GM12865 (cell line): ENCODE measurements around the gene INSIG1.

Experiments used
- DNase-seq: peaks from one replicate; pipeline ENCODE4 v3.0.0; 2010; ENCODE audit warnings: low read depth
- H3K4me3 ChIP-seq: 2 replicates; pipeline ENCODE4 v1.5.1; 2011; ENCODE audit warnings: mild to moderate bottlenecking, low read depth, low read length, control low read depth
- TF ChIP-seq, protein P1 (sequence below): IDR thresholded peaks from 2 replicates; pipeline ENCODE4 v1.5.1; 2011; ENCODE audit warnings: low read length, control low read depth, low read depth, inconsistent platforms; ENCODE audit not compliant: insufficient read depth; ENCODE audit errors: missing control alignments

The INSIG1 gene

GRCh38 chr7:155265144-155265543 lies 32.5 kb upstream of the INSIG1 start:
- TF ChIP-seq, protein P1, sequence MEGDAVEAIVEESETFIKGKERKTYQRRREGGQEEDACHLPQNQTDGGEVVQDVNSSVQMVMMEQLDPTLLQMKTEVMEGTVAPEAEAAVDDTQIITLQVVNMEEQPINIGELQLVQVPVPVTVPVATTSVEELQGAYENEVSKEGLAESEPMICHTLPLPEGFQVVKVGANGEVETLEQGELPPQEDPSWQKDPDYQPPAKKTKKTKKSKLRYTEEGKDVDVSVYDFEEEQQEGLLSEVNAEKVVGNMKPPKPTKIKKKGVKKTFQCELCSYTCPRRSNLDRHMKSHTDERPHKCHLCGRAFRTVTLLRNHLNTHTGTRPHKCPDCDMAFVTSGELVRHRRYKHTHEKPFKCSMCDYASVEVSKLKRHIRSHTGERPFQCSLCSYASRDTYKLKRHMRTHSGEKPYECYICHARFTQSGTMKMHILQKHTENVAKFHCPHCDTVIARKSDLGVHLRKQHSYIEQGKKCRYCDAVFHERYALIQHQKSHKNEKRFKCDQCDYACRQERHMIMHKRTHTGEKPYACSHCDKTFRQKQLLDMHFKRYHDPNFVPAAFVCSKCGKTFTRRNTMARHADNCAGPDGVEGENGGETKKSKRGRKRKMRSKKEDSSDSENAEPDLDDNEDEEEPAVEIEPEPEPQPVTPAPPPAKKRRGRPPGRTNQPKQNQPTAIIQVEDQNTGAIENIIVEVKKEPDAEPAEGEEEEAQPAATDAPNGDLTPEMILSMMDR, result no peak
- no peak for DNase-seq

GRCh38 chr7:155265961-155266360 lies 31.7 kb upstream of the INSIG1 start:
- DNase-seq, result no peak
- TF ChIP-seq, protein P1, result no peak
- no peak overlapping the region for H3K4me3 ChIP-seq

More at GRCh38 chr7:155265144-155265543, 32.5 kb upstream of the INSIG1 start:
- H3K4me3 ChIP-seq, result no peak overlapping the region

DNA sequence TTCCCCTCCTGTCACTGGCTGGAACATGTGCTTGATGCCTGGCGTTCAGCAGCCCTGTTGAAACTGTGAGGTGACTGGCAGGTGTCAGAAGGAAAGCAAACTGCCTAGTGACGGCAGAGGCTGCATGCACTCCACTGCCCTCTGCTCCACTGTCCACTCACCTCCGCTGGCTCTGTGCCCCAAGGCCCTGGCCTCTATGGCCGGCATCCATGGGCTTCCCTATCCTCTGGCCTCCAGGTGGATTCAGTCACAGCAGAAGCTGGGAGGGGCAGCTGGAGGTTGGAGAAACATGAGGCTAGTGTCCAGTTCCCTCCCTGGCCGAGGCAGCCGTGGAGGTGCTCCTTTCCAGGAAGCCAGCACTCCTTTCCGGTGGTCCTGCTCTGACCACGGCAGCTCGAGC lies 31.2 kb upstream of the INSIG1 start:
- no peak overlapping the region for H3K4me3 ChIP-seq
- no peak for DNase-seq
- TF ChIP-seq, protein P1, result no peak

DNA sequence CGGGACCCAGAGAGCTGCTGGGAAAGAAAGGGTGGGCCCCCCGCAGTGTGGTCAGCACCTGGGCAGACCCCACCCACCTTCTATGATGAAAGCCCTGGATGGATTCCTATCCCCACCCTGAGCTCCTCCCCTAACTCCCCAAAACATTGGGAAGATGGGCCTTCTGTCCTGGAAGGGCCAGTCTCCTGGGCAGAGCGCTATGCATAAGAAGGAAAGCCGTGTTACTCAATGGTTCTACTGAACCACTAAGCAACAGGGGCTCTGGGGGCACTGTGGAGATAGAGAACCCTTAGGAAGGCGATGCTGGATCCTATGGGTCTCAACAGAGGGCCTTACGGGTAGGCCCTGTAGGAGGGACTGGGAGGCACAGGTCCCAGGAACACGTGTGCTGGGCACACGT lies 30.7 kb upstream of the INSIG1 start:
- TF ChIP-seq, protein P1, result no peak
- no peak for DNase-seq
- H3K4me3 ChIP-seq, result no peak overlapping the region

DNA sequence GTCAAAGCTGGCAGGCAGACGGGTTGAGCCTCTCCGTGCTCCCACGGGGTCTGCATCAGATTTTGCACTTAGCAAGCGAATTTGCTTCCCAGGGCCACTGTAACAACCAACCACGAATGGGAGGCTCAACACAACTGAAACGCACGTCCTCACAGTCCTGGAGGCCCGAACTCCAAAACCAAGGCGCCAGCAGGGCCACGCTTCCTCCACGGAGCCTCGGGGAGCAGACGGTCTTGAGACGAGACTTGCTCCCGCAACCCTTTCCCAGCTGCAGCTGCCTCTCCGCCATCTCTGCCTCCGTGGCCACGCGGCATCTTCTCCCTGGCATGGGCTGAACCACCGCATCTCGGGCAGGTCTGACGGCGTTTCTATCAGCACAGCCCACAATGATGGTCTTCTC lies 30.2 kb upstream of the INSIG1 start:
- TF ChIP-seq, protein P1, result no peak
- no peak overlapping the region for H3K4me3 ChIP-seq
- no peak for DNase-seq

GRCh38 chr7:155268211-155268610 lies 29.5 kb upstream of the INSIG1 start:
- TF ChIP-seq, protein P1, result no peak
- no peak for DNase-seq
- H3K4me3 ChIP-seq, result no peak overlapping the region

DNA sequence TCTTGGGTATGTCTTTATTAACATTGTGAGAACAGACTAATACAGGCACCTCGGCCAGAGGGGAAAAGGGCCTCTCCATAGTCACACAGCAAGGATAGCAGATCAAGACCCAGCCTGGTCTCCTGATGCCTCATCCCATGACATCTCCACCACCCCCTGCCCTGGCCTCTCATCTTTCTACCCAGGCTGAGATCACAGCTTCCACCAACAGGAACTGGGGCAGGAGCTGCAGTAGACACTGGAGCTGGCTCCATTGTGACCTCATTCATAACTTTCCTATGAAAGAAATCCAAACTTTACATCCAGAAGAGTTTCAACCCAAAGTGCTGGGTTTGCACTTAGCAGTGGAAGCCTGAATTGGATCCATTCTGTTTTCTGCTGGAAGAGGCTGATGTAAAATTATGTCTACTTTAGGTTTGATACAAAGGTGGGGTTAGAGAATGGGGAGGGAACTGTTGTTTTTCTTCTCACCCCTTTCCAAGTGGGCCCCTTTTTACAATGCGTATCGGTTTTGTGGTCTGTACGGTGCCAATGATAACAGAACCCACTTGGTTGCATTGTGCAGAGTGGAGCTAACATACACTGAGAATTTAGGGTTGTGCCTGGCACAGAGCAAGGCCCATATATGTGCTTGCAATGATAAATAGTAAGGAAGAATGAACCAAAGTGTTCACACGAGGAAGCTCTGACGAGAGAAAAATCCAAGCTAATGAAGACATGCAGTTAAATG lies 28.6 kb upstream of the INSIG1 start:
- TF ChIP-seq, protein P1, result no peak
- no peak overlapping the region for H3K4me3 ChIP-seq
- DNase-seq, result no peak
